ENCODE results near the gene EPOP.
"Not testable (repeated sequence)": the region's sequence is repeated elsewhere in the genome, so short reads cannot be mapped to it uniquely, and the experiment has no call there.

EPOP gene

DNA sequence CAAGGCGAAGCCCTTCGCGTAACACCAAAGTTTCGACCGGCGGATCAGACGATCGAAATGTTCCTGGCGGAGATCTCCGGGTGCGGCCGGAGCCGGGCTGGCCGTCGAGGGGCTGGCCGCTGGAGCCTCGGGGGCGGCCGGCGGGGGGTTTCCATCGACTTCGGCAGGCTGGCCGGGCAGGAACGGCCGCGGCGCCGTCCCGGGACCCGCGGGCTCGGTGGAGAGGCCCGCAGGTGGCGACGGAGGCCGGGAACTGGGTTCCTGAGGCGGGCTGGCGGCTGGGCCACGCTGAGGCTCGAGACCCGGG, 1.1 kb downstream of the EPOP start:
- DNase-seq = no peak

DNA sequence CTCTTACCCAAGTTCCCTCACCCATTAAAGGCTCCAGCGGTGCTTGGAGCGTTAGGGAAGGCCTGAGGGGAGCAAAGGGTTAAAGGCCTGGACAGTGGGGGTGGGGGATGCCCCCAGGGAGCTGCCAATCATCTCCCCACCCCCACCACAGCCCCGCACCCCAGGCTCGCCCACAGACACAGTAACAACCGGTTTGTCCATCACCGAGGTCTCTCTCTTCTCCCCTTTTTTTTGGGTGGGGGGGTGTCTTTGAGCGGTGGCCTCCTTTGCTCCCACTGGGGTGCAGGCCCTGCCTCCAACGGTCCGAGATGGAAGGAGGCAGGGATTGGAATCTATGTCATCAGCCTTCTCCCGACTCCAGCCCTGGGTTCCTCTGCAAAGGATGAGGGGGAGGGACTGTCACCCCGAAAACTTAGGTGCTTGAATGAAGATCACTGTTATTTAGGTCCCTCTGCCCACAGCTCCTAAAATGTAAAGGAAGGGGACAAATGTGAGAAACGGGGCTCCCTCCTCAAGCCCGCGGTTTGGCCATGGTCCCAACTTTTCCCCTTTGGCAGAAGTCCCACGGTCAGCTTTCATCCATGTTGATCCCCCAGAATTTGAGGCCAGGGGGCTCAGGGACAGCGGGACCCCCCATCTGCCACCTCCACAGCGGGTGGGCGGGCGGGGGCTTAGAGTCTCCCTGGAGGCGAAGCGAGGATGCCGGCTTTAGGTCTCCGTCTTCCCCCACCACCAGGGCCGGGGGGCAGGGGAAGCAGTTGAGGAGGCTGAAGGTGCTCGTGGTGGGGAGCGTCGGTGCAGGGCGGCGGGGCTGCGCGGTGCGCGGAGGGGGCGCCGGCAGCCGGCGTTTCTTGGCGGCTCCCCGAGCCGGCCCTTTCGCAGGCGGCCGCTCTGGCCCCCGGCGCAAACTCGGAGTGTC, 1.7 kb downstream of the EPOP start:
- DNase-seq = no peak

DNA sequence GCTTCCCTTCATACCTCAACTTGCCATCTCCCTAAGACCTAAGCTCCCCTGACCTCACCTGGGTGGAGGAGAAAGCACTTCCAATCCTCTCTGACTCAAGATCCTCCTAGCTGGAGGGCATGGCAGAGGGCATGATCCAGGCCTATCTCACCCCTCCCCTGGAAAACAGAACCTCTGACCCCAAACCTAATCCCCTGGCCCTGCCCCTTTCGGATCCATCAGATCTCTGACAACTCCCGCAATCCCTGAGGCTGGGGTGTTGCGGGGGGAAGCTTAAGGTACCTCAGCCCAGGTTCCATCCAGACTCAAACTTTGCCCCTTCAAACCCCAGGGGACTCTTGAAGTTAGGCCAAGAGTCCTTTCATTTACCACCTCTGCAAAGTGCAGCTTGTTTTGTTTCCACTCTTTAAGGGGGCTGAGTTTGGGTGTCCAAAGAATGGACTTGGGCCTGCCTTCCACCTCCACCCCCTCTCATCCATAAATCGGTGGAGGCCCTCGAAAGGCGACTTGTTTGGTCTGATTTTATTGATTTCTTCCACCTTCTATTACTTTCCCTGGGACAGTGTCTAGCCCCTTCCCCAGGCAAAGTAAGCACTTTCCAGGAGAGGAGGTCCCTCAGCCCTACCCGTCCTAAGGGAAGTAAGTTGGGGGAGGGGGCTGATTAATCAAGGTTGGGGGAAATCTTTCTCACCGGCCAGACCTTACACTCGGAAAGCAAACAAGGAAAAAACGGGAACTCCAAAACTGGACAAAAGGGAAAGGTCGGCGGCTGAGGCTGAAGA, 2.6 kb downstream of the EPOP start:
- peak in 1 of 2 experiments; percentile 40 for DNase-seq

DNA sequence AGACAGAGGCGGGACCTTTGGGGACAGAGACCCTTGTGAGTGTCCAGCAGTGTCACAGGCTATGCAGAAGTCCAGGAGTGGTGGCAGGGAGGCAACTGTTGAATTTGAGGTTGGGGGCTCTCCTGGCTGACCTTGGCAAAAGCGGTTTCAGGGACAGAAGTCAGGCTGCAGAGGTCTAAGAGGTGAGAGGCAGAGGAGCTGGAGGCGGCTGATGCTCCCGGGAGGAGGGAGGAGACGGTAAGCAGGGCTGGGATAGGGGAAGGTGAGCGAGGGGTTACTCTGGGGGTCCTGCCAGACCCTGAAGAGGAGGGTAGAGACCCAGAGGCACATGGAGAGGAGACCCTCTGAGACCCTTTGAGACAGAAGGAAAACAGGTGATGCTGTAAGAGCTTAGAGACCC, 5.2 kb downstream of the EPOP start:
- no peak for DNase-seq

DNA sequence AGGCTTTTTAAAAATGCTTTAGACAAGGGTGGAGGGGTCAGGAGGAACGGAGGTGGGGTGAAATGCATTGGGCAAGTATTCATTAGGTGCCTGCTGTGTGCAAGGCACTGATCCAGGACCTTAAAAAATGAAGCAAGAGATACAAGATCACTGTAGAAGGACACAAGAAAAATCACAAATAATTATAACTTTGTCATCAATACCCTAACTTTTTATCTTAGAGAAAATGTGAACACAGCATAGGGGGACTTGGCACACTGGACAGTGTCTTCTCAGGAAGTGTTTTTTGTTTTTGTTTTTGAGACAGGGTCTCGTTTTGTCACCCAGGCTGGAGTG, 7.0 kb downstream of the EPOP start:
- DNase-seq = no peak

DNA sequence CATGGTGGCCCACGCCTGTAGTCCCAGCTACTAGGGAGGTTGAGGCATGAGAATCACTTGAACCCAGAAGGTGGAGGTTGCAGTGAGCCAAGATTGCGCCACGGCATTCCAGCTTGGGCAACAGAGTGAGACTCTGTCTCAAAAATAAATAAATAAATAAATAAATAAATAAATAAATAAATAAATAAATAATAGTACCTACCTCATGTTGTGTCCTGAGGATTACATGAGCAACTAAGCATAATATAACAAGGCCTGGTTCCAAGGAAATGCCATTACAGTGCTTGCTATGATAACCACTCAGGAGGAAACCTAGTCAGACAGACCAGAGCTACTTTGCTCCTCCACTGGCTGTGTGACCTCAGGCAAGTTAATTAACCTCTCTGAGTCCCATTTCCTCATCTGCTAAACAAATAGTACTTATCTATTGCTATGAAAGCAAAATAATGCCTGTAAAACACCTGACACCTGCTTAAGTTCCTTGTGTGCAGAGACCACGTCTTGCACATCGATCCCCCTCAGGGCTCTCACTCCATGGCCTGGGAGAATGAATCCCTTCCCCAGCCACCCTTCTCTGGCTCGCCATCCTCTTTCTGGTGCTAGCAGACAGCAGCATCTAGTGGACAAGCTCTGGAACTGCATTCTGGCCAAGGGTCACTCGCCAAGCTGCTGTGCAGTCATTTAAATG, 7.5 kb downstream of the EPOP start:
- peak; percentile 38 to 83 for DNase-seq

DNA sequence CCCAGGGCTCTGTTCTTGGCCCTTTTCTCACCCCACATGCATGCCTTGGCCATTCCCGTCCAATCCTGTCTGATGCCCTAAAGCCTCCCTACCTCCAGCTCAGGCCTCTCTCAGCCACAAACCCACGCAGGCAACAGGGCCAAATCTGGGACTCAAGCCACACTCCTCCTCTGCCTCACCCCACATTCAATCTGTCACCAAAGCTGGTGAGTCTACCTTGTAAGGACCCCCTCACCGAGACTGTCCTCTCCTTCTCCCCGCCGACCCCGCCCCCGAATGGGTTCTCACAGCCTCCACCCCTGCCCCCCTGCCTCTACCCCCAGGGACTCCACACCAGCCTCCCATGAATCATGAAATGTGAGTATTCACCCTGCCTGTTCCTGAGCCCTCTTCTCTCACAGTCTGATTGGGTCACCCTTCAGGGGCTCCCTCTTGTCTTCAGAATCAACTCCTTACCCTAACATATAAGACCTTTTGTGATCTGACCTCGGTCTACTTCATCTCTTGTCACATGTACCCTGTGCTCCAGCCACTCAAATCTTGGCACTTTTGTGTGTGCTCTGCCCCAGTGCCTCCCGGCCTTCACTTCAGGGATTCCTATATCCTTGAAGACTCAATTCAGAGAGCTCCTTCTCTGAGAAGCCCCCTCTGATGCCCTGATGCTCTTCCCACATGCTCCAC, 10.7 kb downstream of the EPOP start:
- DNase-seq = no peak

DNA sequence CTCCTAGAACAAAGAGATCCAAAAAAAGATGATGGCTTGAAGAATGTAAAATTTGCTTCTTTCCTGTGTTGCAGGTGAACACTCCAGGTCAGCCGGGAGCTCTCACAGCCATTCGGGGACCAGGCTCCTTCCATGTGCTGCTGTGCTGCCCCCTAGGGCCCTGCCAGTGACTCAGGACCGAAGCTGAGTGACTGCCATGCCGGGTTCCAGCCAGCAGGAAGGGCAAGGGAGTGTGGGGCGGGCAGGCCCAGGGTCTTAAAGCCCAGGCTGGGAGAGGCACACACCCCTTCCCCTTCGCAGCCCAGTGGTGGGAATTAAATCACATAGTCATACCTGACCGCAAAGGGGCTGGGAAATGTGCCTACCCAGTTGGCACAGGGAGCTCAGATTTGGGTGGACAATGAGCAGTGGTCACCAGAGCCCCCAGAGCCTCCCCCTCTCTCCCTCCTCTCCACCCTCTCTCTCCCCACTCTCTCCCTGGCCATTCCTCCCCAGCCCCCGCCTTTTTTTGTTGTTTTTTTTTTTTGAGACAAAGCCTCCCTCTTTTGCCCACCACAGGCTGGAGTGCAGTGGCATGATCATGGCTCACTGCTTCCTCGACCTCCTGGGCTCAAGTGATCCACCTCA, 11.5 kb downstream of the EPOP start:
- DNase-seq = peak; percentile 81 to 91

DNA sequence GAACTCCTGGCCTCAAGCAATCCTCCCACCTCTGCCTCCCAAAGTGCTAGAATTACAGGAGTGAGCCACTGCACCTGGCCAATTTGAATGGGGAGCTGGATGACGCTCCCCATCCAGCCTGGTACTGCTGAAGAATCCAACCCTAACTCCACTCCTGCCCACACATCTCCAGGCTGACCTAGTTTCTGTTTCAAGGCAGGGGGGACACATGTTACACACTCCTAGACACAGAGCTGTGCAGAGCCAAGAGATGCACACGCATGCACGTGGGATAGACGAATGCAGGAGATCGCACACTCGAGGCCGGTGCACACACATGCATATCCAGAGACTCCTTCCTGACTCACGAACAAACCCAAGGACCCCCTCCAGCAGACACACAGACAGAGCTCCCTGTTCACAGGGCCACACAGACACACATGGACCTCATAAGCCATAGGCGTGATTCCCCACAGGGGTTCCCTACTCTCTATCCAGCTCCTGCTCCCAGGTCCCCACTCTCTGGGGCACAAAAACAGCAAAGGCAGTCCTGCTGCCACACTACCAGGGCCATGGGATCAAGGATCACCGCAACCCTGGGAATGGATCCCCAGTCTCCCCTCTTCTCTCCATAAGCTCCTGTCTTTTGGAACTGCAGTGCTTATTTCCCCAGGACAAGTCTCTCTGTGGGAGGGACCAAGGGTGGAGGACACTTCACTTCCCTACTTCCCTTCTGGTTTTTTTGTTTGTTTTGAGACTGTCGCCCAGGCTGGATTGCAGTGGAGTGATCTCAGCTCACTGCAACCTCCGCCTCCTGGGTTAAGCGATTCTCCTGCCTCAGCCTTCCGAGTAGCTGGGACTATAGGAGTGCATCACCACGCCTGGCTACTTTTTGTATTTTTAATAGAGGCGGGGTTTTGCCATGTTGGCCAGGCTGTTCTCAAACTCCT, 14.4 kb downstream of the EPOP start:
- DNase-seq = no peak

DNA sequence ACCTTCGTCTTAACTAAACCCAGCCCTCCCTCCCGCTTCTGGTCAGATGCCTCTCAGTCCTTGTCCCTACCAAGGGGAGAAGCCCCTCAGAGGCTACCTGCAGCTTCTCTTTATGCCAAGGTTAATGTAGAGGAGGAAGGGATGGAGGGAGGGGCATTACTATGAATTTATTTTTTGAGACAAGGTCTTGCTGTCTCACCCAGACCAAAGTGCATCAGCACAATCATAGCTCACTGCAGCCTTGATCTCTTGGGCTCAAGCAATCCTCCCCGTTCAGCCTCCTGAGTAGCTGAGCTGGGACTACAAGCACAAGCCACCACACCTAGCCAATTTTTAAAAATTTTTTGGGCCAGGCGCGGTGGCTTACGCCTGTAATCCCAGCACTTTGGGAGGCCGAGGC, 15.3 kb downstream of the EPOP start:
- no peak for DNase-seq

DNA sequence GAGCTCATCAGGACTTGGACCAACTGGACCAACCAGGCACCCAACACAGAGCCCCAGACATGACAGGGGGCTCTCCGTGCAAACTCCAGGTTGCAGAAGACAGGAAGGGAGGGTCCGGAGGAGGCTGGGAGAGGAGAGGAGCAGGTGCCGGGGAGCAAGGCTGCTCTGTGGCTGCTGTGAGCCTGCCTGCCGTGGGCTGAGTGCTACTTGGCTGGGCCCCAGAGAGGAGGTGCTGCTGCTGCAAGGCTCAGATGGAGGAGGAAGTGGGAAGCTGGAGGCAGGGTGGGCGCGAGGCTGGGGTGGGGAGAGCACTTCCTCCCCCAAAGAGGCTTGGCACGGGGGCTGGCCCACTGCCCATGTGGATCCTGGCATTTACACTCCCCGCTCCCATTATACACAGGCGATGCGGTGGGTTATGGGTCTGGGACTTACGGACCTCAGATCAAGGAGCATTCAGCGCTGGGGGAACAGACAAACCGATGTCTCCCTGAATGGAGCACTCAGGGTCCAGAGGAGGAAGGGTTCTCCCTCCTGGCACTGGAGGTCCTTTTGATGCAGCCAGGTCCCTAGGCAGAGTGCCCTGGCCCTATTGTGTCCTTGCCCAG, 15.9 kb downstream of the EPOP start:
- no peak for DNase-seq

DNA sequence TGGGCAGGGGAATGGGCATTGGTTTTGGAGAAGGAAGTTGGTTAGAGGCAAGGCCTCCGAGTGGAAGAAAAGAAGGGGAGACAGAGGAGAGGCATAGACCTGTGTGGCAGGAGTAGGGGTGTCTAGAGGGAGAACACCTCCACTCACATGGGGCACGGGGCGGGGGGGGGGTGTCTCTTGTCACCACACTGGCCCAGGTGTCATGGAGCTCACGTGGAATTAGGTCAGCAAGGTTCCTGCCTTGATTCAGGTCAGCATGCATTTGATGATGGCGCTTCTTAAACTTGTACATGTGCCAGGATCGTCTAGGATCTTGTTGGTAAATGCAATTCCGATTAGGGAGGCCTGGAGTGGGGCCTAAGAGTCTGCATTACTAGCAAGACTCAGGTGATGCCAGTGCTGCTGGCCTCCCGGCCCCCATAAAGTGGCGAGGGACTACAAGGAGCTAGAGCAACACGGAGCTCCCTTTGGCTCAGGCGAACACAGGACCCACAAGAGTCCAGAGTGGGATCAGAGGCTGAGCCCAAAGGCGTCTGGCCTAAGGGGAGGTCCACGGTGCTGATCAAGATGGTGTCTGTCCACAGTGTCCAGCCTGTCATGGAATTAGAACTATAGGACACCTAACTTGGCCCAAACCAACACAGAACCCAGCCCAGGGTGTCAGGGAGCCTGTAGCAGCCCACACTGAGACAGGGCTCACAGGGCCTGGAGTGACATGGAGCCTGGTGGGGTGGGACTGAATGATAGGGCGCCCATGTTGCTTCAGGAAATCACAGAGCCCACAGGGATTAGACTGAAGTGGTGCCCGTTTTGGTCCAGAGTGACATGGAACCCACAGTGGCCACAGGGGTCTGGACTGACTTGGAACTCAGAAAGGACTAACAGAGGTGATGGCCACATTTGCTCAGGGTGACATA, 16.7 kb downstream of the EPOP start:
- no peak for DNase-seq

DNA sequence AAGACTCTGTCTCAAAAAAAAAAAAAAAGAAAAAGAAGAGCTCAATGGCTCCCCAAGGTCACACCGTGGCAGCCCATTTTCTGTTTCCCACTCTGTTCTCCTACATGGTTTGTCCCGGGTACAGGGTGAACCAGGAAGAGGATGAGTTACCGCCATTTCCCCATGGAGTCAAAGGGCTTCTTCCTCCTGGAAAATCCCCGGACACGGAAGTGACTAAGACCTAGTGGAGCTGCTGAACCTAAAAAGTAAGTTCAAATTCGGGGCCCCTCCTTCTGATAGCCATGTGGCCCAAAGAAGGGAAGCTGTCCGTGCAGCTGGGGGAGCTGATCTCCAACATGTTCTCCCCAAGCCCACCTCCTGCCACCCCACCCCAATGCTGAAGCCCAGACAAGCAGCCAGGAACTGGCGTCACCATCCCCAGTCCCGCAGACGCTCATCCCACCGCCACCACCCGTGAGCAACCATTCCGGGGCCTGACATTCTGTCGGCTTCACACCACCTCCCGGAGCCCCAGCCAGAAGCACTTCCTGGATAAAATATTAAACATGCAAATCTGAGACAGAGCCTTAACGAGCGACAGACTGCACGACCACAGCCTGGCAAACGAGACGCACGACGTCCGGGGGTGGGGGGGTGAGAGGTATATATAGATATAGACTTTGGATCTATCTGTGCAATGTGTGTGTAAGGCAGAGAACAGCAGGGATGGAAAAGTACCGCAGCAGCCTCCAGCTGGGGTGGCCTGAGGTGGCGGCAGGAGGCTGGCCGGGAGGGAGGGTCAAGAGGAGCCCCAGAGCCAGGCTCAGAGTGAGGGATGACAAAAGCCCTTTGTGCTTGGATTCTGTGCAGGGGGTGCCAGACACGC, 17.6 kb downstream of the EPOP start:
- peak; percentile 65 to 67 for DNase-seq

DNA sequence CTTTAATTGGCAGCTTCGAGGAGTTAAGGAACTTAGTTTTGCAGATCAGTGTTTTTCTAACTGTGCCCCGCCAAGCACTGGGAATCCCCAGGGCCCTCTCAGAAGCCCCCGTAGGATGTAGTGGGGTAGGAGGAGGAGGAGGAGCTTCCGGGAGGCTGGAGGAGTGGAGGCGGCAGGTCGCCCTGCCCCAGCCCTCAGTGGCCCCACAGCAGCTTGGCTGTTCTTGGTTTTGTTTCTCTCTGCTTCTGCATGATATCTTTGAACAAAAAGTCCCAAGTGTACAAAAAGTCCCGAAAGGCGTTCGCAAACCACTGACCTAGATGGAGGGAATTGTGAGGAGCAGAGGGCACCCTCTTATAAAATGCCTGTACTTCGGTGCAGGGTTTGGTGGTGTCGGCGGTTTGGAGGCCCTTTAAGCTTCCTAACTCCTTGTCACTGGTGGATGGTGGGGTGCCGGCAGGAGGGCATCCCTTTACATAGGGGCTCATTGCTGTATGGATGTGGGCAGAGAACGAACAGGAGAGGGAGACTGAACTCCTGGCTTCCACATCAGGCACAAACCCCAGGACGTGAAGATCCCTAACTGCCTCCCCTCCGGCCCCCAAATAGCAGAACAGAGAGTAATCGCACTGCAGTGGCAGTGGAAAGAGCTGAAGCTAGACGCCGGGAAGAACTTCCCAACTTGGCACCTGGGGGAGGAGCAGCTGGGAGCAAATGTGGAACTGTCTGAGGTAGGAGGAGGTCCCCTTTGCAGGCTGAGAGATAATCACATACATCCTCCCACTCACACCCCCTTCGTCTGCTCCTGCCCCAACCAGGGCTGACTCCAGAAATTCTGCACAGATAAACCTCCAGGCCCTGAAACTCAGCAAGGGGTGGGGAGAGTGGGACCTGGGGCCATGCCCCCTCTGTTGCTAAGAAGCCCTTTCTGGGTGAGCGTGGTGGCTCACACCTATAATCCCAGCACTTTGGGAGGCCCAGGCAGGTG, 20.1 kb downstream of the EPOP start:
- DNase-seq = no peak

DNA sequence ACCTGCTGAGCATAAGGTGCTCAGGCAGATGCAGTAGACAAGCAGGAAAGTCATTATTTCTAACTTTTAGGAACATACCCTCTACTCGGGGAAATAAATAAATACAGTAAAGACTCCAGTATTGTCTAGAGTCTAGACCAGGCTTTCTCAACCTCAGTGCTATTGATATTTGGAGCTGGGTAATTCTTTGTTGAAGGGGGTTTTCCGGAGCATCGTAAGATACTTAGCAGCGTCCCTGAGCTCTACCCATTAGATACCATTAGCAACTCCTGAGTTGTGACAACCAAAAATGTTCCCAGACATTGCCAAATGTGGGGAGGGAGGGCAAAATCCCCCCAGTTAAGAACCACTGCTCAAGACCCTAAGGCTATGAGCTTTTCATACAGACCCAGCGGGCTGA, 21.1 kb downstream of the EPOP start:
- no peak for DNase-seq

DNA sequence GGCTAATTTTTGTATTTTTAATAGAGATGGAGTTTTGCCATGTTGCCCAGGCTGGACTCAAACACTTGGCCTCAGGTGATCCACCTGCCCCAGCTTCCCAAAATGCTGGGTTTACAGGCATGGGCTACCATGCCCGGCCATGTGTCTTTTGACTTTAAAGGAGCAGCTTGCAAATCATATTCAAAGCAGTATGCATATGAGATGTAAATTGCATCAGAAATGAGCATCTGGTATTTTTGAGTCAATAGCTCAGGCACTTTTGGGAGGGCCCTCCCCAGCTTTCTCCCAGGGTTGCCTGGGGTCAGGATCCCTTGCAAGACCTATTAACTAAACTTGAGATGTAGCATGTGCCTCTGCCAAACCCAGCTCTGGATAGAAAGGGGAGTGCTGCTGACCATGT, 21.5 kb downstream of the EPOP start:
- no peak for DNase-seq

DNA sequence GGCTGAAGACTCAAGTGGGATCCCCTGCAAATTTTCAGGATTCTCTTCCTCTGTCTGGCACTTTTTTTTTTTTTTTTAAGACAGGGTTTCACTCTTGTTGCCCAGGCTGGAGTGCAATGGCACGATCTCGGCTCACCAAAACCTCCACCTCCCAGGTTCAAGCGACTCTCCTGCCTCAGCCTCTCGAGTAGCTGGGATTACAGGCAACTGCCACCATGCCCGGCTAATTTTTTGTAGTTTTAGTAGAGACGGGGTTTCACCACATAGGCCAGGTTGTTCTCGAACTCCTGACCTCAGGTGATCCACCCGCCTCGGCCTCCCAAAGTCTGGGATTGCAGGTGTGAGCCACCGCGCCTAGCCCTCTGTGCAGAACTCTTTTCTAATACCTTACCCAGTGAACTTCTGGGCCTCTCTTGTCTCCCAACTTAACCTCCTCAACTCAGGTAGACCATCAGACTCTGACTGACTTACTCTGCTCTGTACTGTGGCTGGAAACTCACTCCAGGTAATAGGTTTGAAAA, 24.0 kb downstream of the EPOP start:
- not testable (repeated sequence) for DNase-seq
